NCI-H774 (cell line): ENCODE measurements around the gene SRCIN1.
A peak's percentile ranks its signal among the peaks of the same experiment; 100 is the strongest.
"Not testable (repeated sequence)": the region's sequence is repeated elsewhere in the genome, so short reads cannot be mapped to it uniquely, and the experiment has no call there.

ENCODE experiments used
- DNase-seq: peaks from one replicate; lab custom pipeline; 2025; lab: John Stamatoyannopoulos, UW

The SRCIN1 gene

DNA sequence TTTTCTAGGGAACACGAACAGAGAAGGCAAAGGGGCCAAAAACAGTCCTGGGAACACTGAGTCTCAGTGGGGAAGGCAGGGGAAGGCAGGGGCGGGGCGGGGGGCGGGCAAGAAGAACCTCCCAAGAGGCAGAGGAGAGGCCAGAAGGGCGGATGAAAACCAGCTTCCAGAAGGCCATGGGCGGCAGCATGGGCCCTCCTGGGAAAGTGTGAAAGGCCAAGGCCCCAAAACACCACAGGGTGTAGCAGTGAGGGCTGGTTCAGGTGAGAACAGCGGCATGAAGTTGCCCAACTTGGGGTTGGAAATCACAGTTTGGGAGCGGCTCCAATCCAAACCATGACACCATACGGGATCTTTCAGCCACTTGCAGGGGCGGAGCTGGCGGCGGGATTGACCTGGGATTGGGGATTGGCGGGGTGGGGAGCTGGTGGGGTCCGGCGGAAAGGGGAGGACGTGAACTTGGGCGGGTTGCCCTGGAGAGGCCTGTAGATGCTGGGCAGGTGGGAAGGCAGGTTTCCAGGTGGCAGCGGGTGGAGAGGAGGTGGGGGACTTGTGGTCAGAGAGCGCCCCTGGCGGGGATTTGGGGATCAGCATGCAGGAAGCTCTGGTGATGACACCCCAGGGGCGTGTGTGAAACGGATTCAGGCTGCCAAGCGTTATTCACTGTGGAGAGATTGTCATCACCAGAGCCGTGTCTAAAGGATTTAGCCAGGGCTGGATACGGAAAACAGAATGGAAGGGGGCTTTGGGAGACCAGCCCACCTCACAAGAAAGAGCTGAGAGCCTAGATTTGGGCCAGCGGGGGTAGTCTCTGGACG, 96.6 kb downstream of the SRCIN1 start:
- no peak for DNase-seq

DNA sequence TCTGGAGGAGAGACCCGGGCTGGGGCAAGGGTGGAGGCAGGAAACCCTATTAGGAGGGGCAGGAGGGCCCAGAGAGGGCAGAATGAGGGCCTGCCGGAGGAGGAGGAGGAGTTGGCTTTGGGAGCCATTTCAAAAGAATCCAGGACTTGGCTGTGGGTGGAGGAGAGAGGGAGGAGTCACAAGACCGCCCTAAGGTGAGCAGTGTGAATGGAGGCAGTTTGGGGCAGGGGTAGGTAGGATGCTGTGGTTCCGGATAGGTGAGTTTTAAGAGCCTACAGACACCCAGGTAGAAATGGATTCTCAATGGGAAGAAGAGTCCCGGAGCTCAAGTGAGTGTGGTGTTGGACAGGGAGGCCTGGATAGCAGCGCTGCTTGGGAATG, 97.2 kb downstream of the SRCIN1 start:
- DNase-seq: no peak

DNA sequence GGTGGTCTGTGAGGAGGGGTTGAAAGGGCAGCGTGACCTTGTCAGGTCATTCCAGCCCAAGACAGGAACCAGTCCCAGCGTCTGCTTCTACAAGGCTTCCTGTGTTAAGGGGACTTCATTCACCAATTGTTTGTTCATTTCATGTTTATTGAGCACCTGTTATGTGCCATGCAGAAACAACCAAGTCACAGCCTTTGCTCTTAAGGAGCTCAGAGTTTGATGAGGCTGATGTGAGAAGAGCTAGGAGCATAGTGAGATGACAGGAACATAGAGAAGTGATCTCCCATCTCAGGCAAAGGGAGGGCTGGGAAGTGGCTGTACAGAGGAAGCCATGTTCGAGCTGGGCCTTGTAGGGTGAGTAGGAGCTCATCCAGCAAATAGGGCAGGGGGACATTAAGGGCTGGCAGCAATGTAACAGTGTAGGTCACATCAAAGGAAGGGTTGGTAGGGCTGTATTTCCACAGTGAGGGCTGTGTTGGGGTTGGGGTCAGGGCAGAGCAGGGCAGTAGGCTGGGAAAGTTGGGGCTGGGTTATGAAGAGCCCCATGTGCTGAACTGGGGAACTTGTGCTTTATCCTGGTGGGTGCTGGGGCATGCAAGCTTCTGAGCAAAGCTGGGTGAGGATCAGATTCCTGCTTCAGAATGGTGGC, 97.7 kb downstream of the SRCIN1 start:
- no peak for DNase-seq

DNA sequence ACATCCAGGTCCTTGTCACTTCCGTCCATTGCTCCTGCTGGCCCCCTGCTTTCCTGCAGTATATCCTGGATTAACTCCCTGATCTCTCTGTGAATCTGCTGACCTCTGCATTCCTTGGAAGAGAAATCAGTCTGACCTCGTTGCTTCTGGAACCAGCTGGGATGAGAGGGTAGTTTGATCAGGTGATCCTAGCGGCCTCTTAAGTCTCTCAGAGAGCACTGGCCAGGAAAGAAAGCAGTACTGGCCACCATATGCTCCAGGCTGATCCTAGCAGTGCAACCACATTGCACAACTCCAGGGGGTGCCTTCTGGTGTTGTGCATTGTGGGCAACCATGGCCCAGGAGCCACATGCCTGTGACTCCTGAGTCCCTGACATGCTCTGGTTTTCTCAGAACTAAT, 98.3 kb downstream of the SRCIN1 start:
- no peak for DNase-seq

DNA sequence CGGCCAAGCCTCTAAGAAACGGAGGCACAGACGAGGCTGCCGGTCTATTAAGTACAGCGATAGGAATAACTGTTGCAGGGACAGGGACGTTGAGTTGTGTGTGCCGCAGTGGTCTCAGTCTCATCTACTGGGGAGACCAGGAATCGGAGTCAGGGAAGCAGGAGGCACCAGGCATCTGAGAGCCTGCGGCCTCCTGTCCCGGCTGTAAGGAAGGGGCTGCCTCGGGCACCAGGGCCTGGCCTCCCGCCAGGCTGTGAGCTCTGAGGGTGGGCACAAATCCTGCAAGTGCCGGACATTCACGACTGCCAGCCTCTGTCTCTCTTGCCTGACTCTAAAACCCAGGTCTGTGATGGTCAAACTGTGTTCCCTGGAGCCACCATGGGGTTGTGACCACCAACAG, 101.5 kb downstream of the SRCIN1 start:
- no peak for DNase-seq

DNA sequence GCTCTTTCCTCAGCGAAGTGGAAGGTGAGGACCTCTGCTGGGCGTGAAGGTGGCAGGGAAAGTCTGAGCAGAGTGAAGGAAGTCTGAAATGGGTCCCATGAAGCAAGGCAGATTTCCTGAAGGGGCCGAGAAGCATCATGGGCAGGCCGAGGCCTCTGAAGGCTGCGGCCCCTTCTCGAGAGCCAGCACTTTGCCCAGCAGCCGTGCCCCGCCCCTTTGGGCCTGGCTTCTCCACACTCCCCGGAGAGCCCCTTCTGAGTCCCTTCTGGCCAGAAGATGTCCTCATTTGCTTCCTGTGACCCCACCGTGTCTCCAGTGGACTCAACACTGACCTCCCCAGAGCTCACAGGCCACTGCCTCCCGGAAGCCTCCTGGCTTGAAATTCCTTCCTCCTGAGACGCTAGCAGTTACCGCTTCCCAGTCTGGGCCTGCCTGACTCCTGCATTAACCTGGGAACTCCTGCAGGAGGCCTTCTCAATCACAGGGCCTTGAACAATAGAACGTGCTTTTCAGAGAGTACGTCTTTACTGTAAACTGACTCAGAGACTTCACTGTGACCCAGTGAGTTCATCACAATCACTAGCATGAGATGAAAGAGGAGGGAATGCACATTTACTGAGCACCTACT, 102.4 kb downstream of the SRCIN1 start:
- DNase-seq: not testable (repeated sequence)

DNA sequence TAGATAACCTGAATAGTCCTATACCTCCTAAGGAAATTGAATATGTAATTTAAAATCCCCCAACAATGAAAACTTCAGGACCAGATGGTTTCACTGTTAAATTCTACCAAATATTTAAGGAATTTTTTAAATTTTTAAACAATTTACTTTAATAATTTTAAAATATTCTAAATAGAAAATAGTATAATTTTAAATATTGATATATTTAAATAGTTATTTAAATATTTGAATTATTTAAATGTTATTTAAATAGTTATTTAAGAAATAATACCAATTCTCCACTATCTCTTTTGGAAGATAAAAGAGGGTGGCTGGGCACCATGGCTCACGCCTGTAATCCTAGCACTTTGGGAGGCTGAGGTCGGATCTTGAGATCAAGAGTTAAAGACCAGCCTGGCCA, 104.0 kb downstream of the SRCIN1 start:
- not testable (repeated sequence) for DNase-seq

DNA sequence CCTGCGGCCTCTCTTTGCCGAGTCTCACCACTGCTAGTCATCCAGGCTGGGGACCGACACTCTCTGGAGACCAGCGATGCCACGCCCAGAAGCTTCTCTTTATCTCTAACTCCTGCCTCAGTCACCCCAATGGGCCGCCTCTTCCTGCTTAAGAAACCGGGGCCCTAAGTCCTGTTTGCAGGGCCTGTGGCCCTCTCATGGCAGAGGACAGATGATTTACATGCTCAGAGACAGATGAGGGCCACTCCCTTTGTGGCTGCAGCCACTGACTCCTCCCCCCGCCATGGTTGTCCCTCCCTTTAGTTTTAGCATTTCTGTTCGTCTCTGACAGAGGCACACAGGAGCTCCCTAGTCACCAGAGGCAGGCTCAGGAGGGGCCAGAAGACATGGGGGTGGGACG, 106.5 kb downstream of the SRCIN1 start:
- DNase-seq: not testable (repeated sequence)

DNA sequence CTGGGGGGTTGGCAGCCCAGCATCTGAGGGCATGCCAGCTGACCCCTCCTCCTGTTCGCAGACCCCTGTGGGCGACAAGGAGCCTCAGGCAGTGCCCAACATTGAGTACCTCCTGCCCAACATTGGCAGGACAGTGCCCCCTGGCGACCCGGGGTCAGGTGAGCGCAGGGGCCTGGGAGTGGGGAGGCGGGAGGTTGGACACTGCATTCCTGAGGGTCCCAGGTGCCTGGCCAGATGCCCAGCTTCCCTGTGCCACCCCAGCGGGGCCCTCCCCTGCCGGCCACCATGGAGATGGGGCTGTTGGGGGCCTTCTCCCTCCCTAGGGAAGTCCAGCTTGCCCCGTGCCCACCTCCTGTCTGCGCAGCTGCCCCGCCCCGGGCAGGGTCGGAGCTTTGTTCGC, 107.4 kb downstream of the SRCIN1 start:
- DNase-seq: no peak

DNA sequence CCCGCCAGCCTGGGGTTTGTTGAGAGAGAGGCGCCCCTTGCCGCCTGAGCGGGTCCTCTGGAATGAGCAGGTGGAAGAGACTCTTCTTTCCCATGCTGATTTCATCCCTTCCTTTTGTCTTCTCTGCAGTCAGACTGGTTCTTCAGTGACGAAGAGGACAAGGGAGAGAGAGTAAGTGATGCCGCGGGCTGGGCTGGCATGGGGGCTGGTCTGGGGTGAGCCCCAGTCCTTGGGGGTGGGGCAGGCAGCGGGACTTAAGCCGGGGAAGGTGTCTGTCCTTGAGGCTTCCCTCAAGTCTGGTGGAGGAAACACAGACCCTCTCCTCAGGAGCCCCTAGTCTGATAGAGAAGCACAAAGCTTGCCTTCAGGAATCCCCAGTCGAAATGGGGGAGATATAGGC, 108.1 kb downstream of the SRCIN1 start:
- DNase-seq: not testable (repeated sequence)

DNA sequence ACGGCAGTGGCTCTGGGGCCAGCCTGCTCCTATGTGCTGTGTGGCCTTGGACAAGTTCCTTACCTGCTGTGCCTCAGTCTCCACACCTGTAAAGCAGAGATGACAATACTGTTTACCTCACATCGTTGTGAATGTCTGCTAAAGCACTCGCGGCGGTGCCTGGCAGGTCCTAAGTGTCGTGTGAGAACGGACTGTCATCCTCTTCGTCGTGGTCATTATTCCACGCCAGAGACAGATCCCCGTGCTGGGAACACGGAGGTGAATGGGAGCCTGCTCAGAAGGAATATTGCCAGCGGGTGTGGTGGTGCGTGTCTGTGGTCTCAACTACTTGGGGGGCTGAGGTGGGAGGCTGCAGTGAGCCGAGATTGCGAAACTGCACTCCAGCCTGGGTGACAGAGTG, 111.6 kb downstream of the SRCIN1 start:
- not testable (repeated sequence) for DNase-seq

DNA sequence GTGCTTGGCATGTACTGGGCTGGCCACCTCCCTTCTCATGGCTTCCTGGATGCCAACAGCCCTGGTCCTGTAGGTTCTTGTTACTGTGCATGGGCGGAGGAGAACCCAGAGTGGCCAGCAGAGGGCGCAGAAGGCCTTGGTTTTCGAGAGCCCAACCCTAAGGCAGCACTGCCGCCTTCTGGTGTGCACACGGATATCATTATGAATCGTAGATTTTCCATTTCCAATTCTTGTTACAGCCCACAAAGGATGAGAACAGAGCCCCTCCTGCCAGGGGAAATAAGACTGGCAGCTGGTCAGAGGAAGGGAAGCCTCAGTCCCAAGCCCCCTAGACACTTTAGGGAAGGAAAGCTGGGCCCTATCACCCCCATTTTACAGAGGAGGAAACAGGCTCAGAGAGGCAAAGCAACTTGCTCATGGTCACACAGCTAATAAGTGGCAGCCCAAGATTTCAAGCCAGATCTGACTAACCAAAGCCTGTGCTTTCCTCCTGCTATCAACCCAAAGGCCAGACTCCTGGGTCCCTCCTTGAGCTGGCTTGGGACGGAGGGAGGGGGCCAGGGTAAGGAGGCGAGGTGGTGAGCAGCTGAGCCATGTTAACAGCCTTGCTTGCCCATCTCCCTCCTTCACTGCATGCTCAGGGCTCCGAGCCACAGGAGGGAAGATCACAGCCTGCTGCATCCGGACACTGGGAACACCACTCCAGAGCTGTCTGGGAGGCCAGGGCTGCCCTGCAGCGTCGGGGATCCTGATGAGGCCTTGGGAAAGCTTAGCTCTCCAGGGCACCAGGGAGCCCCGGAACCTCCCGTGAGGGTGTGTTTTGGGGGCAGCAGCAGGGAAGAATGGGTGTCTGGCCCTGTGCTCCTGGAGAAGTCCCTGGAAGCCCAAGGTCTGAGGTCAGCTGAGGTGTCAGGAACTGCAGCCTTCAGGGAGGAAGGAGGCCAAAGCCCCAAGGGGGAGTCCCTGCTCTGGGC, 113.4 kb downstream of the SRCIN1 start:
- DNase-seq: peak; percentile 88

DNA sequence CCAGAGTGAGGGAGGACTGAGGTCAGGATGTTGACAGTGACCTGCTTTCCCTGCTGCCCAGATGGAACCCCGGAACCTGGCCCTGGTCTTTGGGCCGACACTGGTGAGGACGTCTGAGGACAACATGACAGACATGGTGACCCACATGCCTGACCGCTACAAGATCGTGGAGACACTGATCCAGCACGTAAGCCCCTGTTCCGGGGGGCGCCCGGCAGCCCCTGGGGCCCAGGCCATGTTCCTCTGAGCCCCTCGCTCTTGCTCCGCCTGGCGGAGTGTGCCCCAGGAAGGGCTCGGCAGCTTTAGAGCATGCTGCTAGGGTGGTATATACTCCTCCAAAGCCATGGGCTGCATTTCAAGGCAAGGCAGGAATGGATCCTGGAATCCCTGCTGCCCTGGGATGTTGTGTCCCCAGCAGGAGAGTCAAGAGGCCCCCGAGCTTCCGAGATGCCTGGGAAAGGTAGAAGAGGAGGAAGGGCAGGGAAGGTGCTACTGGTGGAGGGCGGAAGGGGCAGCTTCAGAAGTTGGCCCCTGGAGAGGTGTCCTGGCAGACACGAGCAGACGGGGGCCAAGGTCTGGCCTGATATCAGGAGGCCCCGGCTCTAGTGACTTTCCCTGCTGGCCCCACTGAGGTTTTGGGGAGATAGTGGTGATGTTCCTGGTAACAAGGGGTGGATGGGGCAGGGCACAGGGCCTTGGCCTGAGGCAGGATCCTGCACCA, 114.2 kb downstream of the SRCIN1 start:
- not testable (repeated sequence) for DNase-seq

DNA sequence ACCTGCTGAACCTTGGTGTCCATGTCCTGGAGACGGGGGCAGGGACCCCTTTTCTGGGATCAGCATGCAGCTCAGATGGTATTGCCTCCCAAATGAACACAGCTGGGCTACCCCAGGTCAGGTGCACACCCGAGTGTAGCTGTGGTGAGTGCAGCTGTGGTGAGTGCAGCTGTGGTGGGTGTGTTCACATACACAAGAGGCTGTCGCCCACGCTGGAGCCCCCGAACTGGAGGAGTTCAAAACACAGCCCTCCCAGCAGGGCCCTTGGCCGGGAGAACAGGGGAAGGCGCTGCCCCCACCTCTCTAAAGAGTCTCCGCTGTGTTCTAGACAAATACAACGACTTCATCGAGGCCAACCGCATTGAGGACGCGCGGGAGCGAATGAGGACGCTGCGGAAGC, 116.0 kb downstream of the SRCIN1 start:
- not testable (repeated sequence) for DNase-seq

DNA sequence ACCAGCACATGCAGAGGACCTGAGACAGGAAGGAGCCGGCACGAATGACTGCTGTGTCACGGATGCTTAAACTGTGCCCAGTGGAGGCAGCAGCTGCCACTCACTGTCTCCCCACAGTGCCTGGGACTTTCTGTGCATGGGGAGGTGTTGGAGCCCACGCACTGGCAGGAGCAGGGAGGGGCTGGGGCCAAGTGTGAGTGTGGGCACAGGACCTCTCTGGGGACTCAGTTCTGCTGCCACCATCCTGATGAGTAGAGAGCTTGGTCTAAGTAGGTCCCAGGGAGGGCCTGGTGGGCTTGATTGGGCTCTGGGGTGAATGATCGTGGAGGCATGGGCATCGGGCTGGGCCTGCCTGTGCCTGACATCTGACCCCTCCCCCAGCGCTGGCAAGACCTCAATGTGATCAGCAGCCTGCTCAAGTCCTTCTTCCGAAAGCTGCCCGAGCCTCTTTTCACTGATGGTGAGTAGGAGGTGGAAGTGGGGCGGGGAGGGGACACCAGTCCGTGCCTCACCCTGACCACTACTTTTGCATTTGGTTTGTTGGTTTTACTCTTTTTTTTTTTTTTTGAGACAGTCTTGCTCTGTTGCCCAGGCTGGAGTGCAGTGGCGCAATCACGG, 120.0 kb downstream of the SRCIN1 start:
- DNase-seq: not testable (repeated sequence)

DNA sequence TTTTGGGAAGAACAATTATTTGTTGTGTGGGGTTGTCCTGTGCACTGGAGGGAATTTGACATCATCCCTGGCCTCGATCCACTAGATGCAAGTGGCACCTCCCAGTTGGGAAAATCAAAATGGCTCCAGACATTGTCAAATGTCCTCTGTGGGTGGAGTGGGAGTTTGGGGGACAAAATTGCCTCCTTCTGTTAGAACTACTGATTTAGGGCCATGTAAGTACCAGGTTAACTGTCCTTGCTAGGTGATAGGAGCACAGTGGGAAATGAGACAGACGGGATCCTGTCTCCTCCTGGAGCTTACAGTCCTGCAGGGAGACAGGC, 120.6 kb downstream of the SRCIN1 start:
- no peak for DNase-seq

DNA sequence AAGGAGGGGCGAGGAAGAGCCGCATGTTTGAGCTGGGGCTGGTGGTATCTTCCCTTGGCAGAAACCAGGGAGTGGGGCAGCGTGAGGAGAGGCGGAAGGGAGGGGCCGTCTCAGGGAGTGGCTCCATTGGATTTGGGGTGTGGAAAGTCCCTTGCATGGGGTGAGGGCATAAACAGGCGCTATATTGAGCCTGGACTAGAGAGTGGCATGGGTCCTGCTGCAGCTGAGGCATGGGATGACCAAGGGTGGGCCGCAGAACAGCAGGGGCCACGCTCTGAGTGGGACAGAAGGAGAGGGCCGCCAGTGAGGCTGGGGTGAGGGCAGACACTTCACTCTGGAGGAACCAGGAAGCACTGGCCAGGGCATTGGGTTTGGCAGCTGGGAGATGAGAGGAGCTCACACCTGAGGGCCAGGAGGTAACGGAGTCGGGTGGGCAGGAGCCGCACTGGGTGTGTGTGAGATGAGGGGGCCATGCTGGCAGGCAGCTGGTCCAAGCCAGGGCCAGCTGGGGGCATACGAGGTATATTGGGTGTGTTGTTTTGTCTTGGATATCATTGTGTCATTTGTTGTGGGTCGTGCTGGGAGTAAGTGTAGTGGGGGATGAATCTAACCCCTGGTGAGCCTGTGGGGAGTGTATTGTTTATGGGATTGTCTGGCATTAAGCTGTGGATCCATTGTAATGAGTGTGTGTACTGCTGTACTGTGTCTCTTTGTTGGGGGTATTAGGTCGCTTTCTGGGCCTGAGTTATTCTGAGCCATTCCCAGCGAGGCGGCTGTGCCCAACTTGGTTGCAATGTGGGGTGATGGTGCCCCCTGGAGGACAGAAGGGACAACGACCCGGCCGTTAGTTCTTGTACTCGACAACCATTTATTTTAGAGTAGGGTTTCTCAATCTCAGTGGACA, 121.3 kb downstream of the SRCIN1 start:
- peak; percentile 85 for DNase-seq

DNA sequence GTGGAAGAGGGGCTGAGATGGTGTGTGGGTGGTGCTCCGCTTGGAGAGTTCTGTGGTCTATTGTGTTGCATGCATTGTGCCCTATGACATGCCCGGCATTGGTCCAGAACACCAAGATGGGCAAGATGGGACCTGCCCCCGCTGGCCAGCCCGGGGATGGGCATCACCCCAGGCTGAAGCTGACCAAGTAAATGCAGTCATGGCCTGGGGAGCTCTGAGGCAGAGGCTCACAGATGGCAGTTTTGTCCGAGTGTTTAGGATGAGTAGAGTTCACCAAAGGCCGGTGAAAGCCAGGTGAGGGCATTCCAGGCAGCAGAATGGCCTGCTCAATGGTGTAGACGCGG, 123.1 kb downstream of the SRCIN1 start:
- DNase-seq: not testable (repeated sequence)

DNA sequence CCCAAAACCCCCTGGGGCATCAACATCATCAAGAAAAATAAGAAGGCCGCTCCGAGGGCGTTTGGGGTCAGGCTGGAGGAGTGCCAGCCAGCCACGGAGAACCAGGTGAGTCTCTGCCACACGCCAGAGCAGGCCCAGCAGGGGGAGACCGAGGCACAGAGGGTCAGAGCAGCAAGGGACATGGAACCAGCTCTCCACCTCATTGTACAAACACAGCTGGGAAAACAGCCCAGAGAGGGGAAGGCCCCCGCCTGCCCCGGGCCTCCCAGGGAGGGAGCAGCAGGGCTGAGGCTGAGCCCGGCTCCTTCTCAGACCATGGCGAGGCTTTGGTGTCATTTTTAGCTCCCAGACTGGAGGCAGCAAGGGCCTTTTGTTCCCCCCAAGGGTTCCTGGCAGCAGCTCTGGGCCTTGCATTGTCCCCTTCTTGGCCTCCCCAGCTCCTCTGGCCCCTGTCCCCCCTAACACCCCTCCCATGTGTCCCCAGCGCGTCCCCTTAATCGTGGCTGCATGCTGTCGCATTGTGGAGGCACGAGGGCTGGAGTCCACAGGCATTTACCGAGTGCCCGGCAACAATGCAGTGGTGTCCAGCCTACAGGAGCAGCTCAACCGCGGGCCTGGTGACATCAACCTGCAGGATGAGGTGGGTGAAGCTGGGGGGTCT, 123.6 kb downstream of the SRCIN1 start:
- DNase-seq: peak; percentile 91
